T-helper 2 cell treated with Interferon-gamma antibody and Interleukin-4, amounts not matched to agents 5 μg/mL and 100 μg/mL, for 36 hours (primary cell): Measurements from ENCODE around the gene YES1.

Experiments
- DNase-seq: peaks from one replicate; pipeline ENCODE4 v3.0.0; 2021; ENCODE audit warnings: low spot score
- H3K27ac Mint-ChIP-seq: one replicate; pipeline ENCODE4 v1.8.0; 2021; ENCODE audit warnings: mild to moderate bottlenecking, mixed read lengths
- H3K27me3 Mint-ChIP-seq: one replicate; pipeline ENCODE4 v1.8.0; 2021; ENCODE audit warnings: low read depth, mixed read lengths
- H3K36me3 Mint-ChIP-seq: one replicate; pipeline ENCODE4 v1.8.0; 2021; ENCODE audit warnings: low read depth, mixed read lengths
- H3K4me1 Mint-ChIP-seq: one replicate; pipeline ENCODE4 v1.8.0; 2021; ENCODE audit warnings: low read depth, mixed read lengths
- H3K4me3 Mint-ChIP-seq: one replicate; pipeline ENCODE4 v1.8.0; 2022; ENCODE audit warnings: mild to moderate bottlenecking, moderate library complexity, mixed read lengths
- H3K9me3 Mint-ChIP-seq: one replicate; pipeline ENCODE4 v1.8.0; 2021; ENCODE audit warnings: mixed read lengths

The YES1 gene

GRCh38 chr18:833197-833596 is 21.2 kb upstream of the YES1 start:
- Mint-ChIP-seq H3K4me1 (peaks cover 21% of the 10 kb centered on the region), H3K36me3 (no peaks in the 10 kb centered on the region), H3K4me3 (no peak overlapping the region), H3K27me3 (peaks cover 8% of the 10 kb centered on the region), H3K9me3 (no peaks in the 10 kb centered on the region), H3K27ac (no peak overlapping the region)
- DNase-seq: no peak

GRCh38 chr18:832085-832681 is 20.1 kb upstream of the YES1 start:
- no peaks in the 10 kb centered on the region for H3K36me3 Mint-ChIP-seq
- peaks cover 8% of the 10 kb centered on the region for H3K27me3 Mint-ChIP-seq
- no peak overlapping the region for H3K4me3 Mint-ChIP-seq
- no peaks in the 10 kb centered on the region for H3K9me3 Mint-ChIP-seq
- DNase-seq: peak; percentile 18
- H3K4me1 Mint-ChIP-seq: peaks cover 21% of the 10 kb centered on the region
- H3K27ac Mint-ChIP-seq: no peak overlapping the region

DNA sequence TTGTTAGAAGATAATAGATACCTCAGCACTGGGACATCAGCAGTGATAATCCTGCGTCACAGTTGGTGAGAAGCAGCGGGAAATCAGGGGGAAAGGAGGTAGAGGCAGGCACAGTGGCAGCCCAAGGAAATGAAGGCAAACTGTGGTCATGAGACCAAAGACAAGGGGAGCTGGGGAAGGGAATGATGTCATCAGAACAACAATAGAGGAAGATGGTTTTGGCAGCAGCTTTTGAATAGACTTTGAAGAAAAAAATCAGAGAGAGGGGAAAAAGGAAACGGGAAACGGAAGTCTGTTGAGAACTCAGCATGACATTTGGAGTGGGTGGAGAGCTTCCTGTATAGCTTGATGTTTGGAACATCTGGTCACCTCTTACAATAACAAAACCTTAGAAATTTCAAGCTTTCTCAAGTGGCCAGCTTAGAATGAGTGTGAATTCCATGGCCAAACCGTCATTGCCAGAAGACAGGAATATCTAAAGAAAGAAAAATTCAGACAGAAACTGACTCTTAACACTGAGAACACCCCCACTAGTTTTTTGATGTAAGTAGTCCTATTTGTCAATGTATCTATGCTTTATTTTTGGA is 18.4 kb upstream of the YES1 start:
- H3K27me3 Mint-ChIP-seq: peaks cover 4% of the 10 kb centered on the region
- H3K27ac Mint-ChIP-seq: peak overlapping the region; percentile 71
- no peaks in the 10 kb centered on the region for H3K36me3 Mint-ChIP-seq
- no peak for DNase-seq
- peak overlapping the region; percentile 75 for H3K4me3 Mint-ChIP-seq
- H3K9me3 Mint-ChIP-seq: no peaks in the 10 kb centered on the region
- H3K4me1 Mint-ChIP-seq: peaks cover 21% of the 10 kb centered on the region

DNA sequence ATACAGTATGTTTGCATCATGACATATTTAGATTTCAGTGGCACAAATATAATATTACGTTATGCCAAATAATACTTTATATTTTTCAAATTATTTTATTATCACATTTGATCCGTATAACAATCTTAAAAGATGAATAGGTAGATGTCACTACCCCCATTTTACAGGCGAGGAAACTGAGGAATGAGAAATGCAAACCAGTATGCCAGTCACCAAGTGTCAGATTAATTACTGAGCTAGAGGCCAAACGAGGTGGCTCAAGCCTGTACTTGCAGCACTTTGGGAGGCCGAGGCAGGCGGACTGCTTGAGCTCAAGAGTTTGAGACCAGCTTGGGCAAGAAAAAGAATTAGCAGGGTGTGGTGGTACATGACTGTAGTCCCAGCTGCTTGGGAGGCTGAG is 17.4 kb upstream of the YES1 start:
- Mint-ChIP-seq H3K27me3 (peaks cover 4% of the 10 kb centered on the region), H3K9me3 (no peaks in the 10 kb centered on the region), H3K4me1 (peaks cover 21% of the 10 kb centered on the region), H3K36me3 (no peaks in the 10 kb centered on the region), H3K4me3 (no peak overlapping the region), H3K27ac (no peak overlapping the region)
- no peak for DNase-seq

DNA sequence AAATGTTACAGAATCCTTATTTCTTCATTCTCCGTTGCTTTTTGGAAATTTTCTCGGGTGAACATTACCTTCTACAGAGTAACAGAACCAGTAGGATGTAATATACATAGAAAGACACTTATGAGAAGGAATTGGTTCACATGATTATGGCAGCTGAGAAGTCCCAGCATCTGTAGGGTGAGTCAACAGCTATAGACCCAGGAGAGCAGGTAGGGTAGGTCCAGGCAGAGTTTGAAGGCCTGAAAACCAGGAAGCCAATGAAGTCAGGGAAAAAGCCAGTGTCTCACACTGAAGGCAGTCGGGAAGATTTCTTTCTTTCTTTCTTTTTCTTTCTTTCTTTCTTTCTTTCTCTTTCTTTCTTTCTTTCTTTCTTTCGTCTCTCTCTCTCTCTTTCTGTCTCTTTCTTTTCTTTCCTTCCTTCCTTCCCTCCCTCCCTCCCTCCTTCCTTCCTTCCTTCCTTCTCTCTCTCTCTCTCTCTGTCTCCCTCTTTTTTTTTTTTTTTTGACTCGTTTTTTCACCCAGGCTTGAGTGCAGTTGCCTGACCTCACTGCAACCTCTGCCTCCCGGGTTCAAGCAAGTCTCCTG is 15.1 kb upstream of the YES1 start:
- no peak overlapping the region for H3K4me3 Mint-ChIP-seq
- no peaks in the 10 kb centered on the region for H3K9me3 Mint-ChIP-seq
- no peak for DNase-seq
- no peaks in the 10 kb centered on the region for H3K36me3 Mint-ChIP-seq
- no peak overlapping the region for H3K27ac Mint-ChIP-seq
- peaks cover 5% of the 10 kb centered on the region for H3K27me3 Mint-ChIP-seq
- H3K4me1 Mint-ChIP-seq: peaks cover 20% of the 10 kb centered on the region

DNA sequence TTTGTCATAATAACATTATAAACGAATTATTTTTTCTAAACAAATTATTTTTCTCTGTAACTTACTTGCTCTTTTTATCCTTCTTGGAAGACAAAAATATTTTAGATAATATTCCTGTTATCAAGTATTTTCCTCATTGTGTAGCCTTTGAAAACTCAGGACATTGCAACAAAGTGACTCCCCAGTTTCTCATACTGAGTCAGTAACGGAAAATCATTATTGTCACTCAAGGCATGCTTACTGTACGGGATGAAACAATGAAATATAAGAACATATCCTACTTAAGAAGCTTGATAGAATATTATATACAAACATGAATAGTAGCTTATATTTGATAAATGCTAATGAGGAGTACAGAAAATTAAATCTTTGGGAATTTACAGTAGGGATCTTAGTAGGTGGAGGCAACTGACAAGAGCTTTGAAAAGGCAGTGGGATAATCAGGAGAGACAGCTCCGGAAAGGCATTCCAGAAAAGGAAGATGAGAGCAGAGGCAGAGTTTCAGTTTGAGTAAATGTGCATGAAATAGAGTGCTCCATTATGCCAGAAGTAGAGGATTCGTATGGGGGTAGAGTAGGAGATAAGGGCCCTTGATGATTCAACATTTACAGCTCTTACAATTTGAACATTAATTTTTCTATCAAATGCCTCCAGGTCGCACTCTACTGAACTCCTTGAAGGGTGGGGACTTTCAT is 14.0 kb upstream of the YES1 start:
- DNase-seq: no peak
- H3K27ac Mint-ChIP-seq: no peak overlapping the region
- no peak overlapping the region for H3K4me3 Mint-ChIP-seq
- H3K27me3 Mint-ChIP-seq: peaks cover 7% of the 10 kb centered on the region
- no peaks in the 10 kb centered on the region for H3K36me3 Mint-ChIP-seq
- no peaks in the 10 kb centered on the region for H3K9me3 Mint-ChIP-seq
- H3K4me1 Mint-ChIP-seq: peaks cover 13% of the 10 kb centered on the region

DNA sequence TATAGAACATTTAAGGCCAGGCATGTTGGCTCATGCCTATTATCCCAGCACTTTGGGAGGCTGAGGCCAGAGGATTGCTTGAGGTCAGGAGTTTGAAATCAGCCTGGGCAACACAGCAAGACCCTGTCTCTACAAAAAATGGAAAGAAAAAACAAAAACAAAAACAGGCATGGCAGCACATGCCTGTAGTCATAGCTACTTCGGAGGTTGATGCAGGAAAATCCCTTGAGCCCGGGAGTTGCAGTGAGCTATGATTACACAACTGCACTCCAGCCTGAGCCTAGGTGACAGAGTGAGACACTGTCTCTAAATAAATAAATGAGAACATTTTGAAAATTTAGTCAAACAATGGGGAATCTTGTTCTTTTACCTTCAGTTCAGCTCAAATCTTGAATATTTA is 12.1 kb upstream of the YES1 start:
- no peak overlapping the region for H3K27ac Mint-ChIP-seq
- peaks cover 7% of the 10 kb centered on the region for H3K27me3 Mint-ChIP-seq
- no peak overlapping the region for H3K4me3 Mint-ChIP-seq
- peaks cover 4% of the 10 kb centered on the region for H3K4me1 Mint-ChIP-seq
- no peak for DNase-seq
- H3K36me3 Mint-ChIP-seq: no peaks in the 10 kb centered on the region
- no peaks in the 10 kb centered on the region for H3K9me3 Mint-ChIP-seq

DNA sequence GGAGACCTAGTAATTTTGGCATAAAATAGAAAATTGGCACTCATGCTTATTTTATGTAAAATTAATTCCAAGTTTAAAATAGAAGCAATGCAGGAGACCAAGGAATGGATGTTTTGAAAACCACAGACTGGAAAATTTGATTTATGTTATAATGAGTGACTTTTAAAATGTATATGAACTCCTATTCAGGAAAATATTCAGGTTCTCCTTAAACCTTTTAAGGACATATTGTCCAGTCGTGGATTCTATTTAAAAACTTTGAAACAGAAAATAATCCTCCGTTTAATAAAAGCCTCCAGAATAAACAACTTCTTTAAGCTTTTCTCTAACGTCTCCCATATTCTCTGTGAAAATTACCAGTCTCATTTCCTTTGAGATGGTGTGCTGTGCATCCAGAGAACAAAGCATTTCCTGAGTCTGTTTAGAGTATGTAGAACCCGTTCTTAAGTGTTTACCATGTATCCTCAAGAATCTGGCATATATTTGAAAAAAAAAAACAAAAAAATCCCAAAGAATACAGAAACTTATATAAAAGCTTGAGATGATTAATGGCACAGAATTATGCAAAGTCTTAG is 8.6 kb upstream of the YES1 start:
- Mint-ChIP-seq H3K27me3 (peaks cover 7% of the 10 kb centered on the region), H3K4me1 (peaks cover 17% of the 10 kb centered on the region), H3K36me3 (no peaks in the 10 kb centered on the region), H3K27ac (no peak overlapping the region), H3K9me3 (no peaks in the 10 kb centered on the region), H3K4me3 (no peak overlapping the region)
- DNase-seq: no peak

- Mint-ChIP-seq H3K4me1 (peaks cover 42% of the 10 kb centered on the region), H3K27me3 (peaks cover 2% of the 10 kb centered on the region), H3K4me3 (no peak overlapping the region), H3K9me3 (no peaks in the 10 kb centered on the region), H3K27ac (peak overlapping the region; percentile 49), H3K36me3 (peaks cover 3% of the 10 kb centered on the region)
- no peak for DNase-seq
These were observed 4.8 kb upstream of the YES1 start for GRCh38 chr18:816869-817268.

- DNase-seq: no peak
- Mint-ChIP-seq H3K27ac (no peak overlapping the region), H3K36me3 (peaks cover 5% of the 10 kb centered on the region), H3K4me3 (no peak overlapping the region), H3K9me3 (no peaks in the 10 kb centered on the region), H3K27me3 (no peaks in the 10 kb centered on the region), H3K4me1 (peaks cover 43% of the 10 kb centered on the region)
These were observed 4.1 kb upstream of the YES1 start for GRCh38 chr18:816088-816653.

- Mint-ChIP-seq H3K4me3 (no peak overlapping the region), H3K27me3 (no peaks in the 10 kb centered on the region)
These were observed 3.3 kb upstream of the YES1 start for GRCh38 chr18:815353-815752.

GRCh38 chr18:814300-815084 is 2.5 kb upstream of the YES1 start:
- H3K4me1 Mint-ChIP-seq: peaks cover 54% of the 10 kb centered on the region

More at GRCh38 chr18:815353-815752, 3.3 kb upstream of the YES1 start:
- Mint-ChIP-seq H3K9me3 (no peaks in the 10 kb centered on the region), H3K27ac (no peak overlapping the region), H3K36me3 (peaks cover 5% of the 10 kb centered on the region), H3K4me1 (peaks cover 47% of the 10 kb centered on the region)
- no peak for DNase-seq

More at GRCh38 chr18:814300-815084, 2.5 kb upstream of the YES1 start:
- peak overlapping the region; percentile 64 for H3K27ac Mint-ChIP-seq
- H3K27me3 Mint-ChIP-seq: no peaks in the 10 kb centered on the region
- no peaks in the 10 kb centered on the region for H3K9me3 Mint-ChIP-seq
- no peak for DNase-seq
- H3K36me3 Mint-ChIP-seq: peaks cover 10% of the 10 kb centered on the region
- peak overlapping the region; percentile 57 for H3K4me3 Mint-ChIP-seq
